GM12892 (cell line): ENCODE measurements around the gene MASP1.

Experiments used
- DNase-seq: peaks from one replicate; pipeline ENCODE4 v3.0.0; 2011; ENCODE audit not compliant: insufficient read length
- FAIRE-seq: peaks from 2 replicates; lab custom pipeline; 2011; peaks lifted over from hg19 to GRCh38; lab: Jason Lieb, UNC
- POLR2A ChIP-seq: IDR thresholded peaks from 2 replicates; pipeline ENCODE4 v1.6.1; 2011; ENCODE audit warnings: low read depth, low read length, control low read depth
- POLR2AphosphoS5 ChIP-seq: IDR thresholded peaks from 2 replicates; pipeline ENCODE4 v1.6.1; 2011; ENCODE audit warnings: low read depth, low read length, control low read depth
- TAF1 ChIP-seq: IDR thresholded peaks from 2 replicates; pipeline ENCODE4 v1.6.1; 2011; ENCODE audit warnings: low read depth, mild to moderate bottlenecking, control low read depth, low read length, borderline replicate concordance

Gene MASP1

GRCh38 chr3:187292631-187293515 is 1.3 kb upstream of the MASP1 start:
- TF ChIP-seq POLR2A (no peak), TAF1 (no peak), POLR2AphosphoS5 (no peak)
- FAIRE-seq, result no peak
- DNase-seq, result no peak

GRCh38 chr3:187292181-187292580 is 644 bp upstream of the MASP1 start:
- TF ChIP-seq TAF1, result no peak
- no peak for TF ChIP-seq POLR2AphosphoS5
- TF ChIP-seq POLR2A, result no peak
- DNase-seq (no peak), FAIRE-seq (no peak)

- TF ChIP-seq POLR2AphosphoS5, result no peak
- no peak for TF ChIP-seq TAF1
- no peak for TF ChIP-seq POLR2A
- FAIRE-seq, result no peak
- no peak for DNase-seq
Observed at GRCh38 chr3:187291001-187291511, 481 bp downstream of the MASP1 start.

GRCh38 chr3:187290503-187290902 is 1.0 kb downstream of the MASP1 start:
- DNase-seq, result no peak
- TF ChIP-seq TAF1 (no peak), POLR2A (no peak), POLR2AphosphoS5 (no peak)
- FAIRE-seq, result no peak

- no peak for DNase-seq
- no peak for FAIRE-seq
- no peak for TF ChIP-seq POLR2AphosphoS5
- TF ChIP-seq POLR2A, result no peak
- no peak for TF ChIP-seq TAF1
Observed at GRCh38 chr3:187288855-187289605, 2.5 kb downstream of the MASP1 start.

GRCh38 chr3:187288131-187288854 is 3.2 kb downstream of the MASP1 start:
- TF ChIP-seq POLR2A, result no peak
- TF ChIP-seq POLR2AphosphoS5, result no peak
- no peak for TF ChIP-seq TAF1
- FAIRE-seq, result no peak
- DNase-seq, result no peak

- FAIRE-seq (no peak), DNase-seq (no peak)
- TF ChIP-seq POLR2AphosphoS5 (no peak), TAF1 (no peak), POLR2A (no peak)
Observed at GRCh38 chr3:187287256-187287655, 4.3 kb downstream of the MASP1 start.

GRCh38 chr3:187286467-187287059 is 5.0 kb downstream of the MASP1 start:
- TF ChIP-seq TAF1, result no peak
- TF ChIP-seq POLR2AphosphoS5, result no peak
- no peak for TF ChIP-seq POLR2A
- FAIRE-seq (no peak), DNase-seq (no peak)

GRCh38 chr3:187281191-187281714 is 10.3 kb downstream of the MASP1 start:
- FAIRE-seq (no peak), DNase-seq (no peak)
- TF ChIP-seq POLR2A (no peak), POLR2AphosphoS5 (no peak), TAF1 (no peak)

GRCh38 chr3:187280644-187281043 is 10.9 kb downstream of the MASP1 start:
- TF ChIP-seq TAF1 (no peak), POLR2A (no peak), POLR2AphosphoS5 (no peak)
- FAIRE-seq (no peak), DNase-seq (no peak)

GRCh38 chr3:187277129-187277462 is 14.4 kb downstream of the MASP1 start:
- DNase-seq (no peak), FAIRE-seq (no peak)
- no peak for TF ChIP-seq POLR2AphosphoS5
- TF ChIP-seq POLR2A, result no peak
- no peak for TF ChIP-seq TAF1
